ENCODE results near the gene EFNA5. TPM values are rescaled to one million over a fixed set of nuclear protein-coding genes. Genes with fewer than 3 reads are reported as not detected.
"Not testable (repeated sequence)": the region's sequence is repeated elsewhere in the genome, so short reads cannot be mapped to it uniquely, and the experiment has no call there.

Gene EFNA5
- polyA plus RNA-seq, 1 donor: 6.1 TPM

GRCh38 chr5:107435061-107435460 is 235.7 kb downstream of the EFNA5 start:
- Histone ChIP-seq H3K27ac (ENCODE audit: low read length) (no peak overlapping the region), H3K9me3 (ENCODE audit: control insufficient read depth, low read depth, low read length) (no peaks in the 10 kb centered on the region), H3K36me3 (ENCODE audit: control insufficient read depth, insufficient read depth, low read length) (no peaks in the 10 kb centered on the region), H3K4me1 (ENCODE audit: control insufficient read depth, insufficient read depth, low read length) (no peaks in the 10 kb centered on the region), H3K4me3 (ENCODE audit: low read length) (no peak overlapping the region), H3K27me3 (ENCODE audit: control insufficient read depth, insufficient read depth, low read length) (no peaks in the 10 kb centered on the region)
- no CpG with 5 or more reads among the region's 1 CpG for WGBS (ENCODE audit: insufficient coverage, low lambda C conversion rate)
- no peak for DNase-seq

GRCh38 chr5:107433646-107434045 is 237.1 kb downstream of the EFNA5 start:
- H3K27me3 ChIP-seq (ENCODE audit: control insufficient read depth, insufficient read depth, low read length); H3K9me3 ChIP-seq (ENCODE audit: control insufficient read depth, low read depth, low read length); H3K4me3 ChIP-seq (ENCODE audit: low read length); H3K27ac ChIP-seq (ENCODE audit: low read length); DNase-seq; H3K36me3 ChIP-seq (ENCODE audit: control insufficient read depth, insufficient read depth, low read length); H3K4me1 ChIP-seq (ENCODE audit: control insufficient read depth, insufficient read depth, low read length): not testable (repeated sequence)
- WGBS (ENCODE audit: insufficient coverage, low lambda C conversion rate): no CpG with 5 or more reads among the region's 1 CpG

GRCh38 chr5:107431998-107432397 is 238.7 kb downstream of the EFNA5 start:
- Histone ChIP-seq H3K27me3 (ENCODE audit: control insufficient read depth, insufficient read depth, low read length) (no peaks in the 10 kb centered on the region), H3K27ac (ENCODE audit: low read length) (no peak overlapping the region), H3K4me3 (ENCODE audit: low read length) (no peak overlapping the region), H3K9me3 (ENCODE audit: control insufficient read depth, low read depth, low read length) (no peaks in the 10 kb centered on the region), H3K4me1 (ENCODE audit: control insufficient read depth, insufficient read depth, low read length) (no peaks in the 10 kb centered on the region), H3K36me3 (ENCODE audit: control insufficient read depth, insufficient read depth, low read length) (no peaks in the 10 kb centered on the region)
- DNase-seq: no peak
- WGBS (ENCODE audit: insufficient coverage, low lambda C conversion rate): 100% methylated on average over 1 of the region's 1 CpG

- Histone ChIP-seq H3K9me3 (ENCODE audit: control insufficient read depth, low read depth, low read length) (no peaks in the 10 kb centered on the region), H3K4me3 (ENCODE audit: low read length) (no peak overlapping the region), H3K36me3 (ENCODE audit: control insufficient read depth, insufficient read depth, low read length) (peaks cover under 1% of the 10 kb centered on the region), H3K27me3 (ENCODE audit: control insufficient read depth, insufficient read depth, low read length) (no peaks in the 10 kb centered on the region), H3K27ac (ENCODE audit: low read length) (no peak overlapping the region), H3K4me1 (ENCODE audit: control insufficient read depth, insufficient read depth, low read length) (no peaks in the 10 kb centered on the region)
- no peak for DNase-seq
- 83% methylated on average over 4 of the region's 4 CpGs for WGBS (ENCODE audit: insufficient coverage, low lambda C conversion rate)
Measured at GRCh38 chr5:107431536-107431935, 239.2 kb downstream of the EFNA5 start.

GRCh38 chr5:107430071-107430625 is 240.6 kb downstream of the EFNA5 start:
- Histone ChIP-seq H3K9me3 (ENCODE audit: control insufficient read depth, low read depth, low read length) (no peaks in the 10 kb centered on the region), H3K27me3 (ENCODE audit: control insufficient read depth, insufficient read depth, low read length) (no peaks in the 10 kb centered on the region), H3K4me3 (ENCODE audit: low read length) (no peak overlapping the region), H3K27ac (ENCODE audit: low read length) (no peak overlapping the region), H3K36me3 (ENCODE audit: control insufficient read depth, insufficient read depth, low read length) (peaks cover 2% of the 10 kb centered on the region), H3K4me1 (ENCODE audit: control insufficient read depth, insufficient read depth, low read length) (no peaks in the 10 kb centered on the region)
- no peak for DNase-seq
- 64% methylated on average over 1 of the region's 1 CpG for WGBS (ENCODE audit: insufficient coverage, low lambda C conversion rate)

GRCh38 chr5:107428303-107428813 is 242.4 kb downstream of the EFNA5 start:
- no peak for DNase-seq
- Histone ChIP-seq H3K27ac (ENCODE audit: low read length) (no peak overlapping the region), H3K4me1 (ENCODE audit: control insufficient read depth, insufficient read depth, low read length) (no peaks in the 10 kb centered on the region), H3K9me3 (ENCODE audit: control insufficient read depth, low read depth, low read length) (no peaks in the 10 kb centered on the region), H3K36me3 (ENCODE audit: control insufficient read depth, insufficient read depth, low read length) (peaks cover 2% of the 10 kb centered on the region), H3K27me3 (ENCODE audit: control insufficient read depth, insufficient read depth, low read length) (no peaks in the 10 kb centered on the region), H3K4me3 (ENCODE audit: low read length) (no peak overlapping the region)
- 93% methylated on average over 2 of the region's 4 CpGs for WGBS (ENCODE audit: insufficient coverage, low lambda C conversion rate)

GRCh38 chr5:107426872-107427271 is 243.9 kb downstream of the EFNA5 start:
- DNase-seq: no peak
- H3K36me3 ChIP-seq (ENCODE audit: control insufficient read depth, insufficient read depth, low read length): peaks cover 2% of the 10 kb centered on the region
- no CpG with 5 or more reads among the region's 6 CpGs for WGBS (ENCODE audit: insufficient coverage, low lambda C conversion rate)
- no peak overlapping the region for H3K27ac ChIP-seq (ENCODE audit: low read length)
- H3K27me3 ChIP-seq (ENCODE audit: control insufficient read depth, insufficient read depth, low read length): no peaks in the 10 kb centered on the region
- no peaks in the 10 kb centered on the region for H3K4me1 ChIP-seq (ENCODE audit: control insufficient read depth, insufficient read depth, low read length)
- no peaks in the 10 kb centered on the region for H3K9me3 ChIP-seq (ENCODE audit: control insufficient read depth, low read depth, low read length)
- no peak overlapping the region for H3K4me3 ChIP-seq (ENCODE audit: low read length)

GRCh38 chr5:107426209-107426608 is 244.5 kb downstream of the EFNA5 start:
- H3K27ac ChIP-seq (ENCODE audit: low read length): no peak overlapping the region
- H3K27me3 ChIP-seq (ENCODE audit: control insufficient read depth, insufficient read depth, low read length): no peaks in the 10 kb centered on the region
- H3K9me3 ChIP-seq (ENCODE audit: control insufficient read depth, low read depth, low read length): no peaks in the 10 kb centered on the region
- peaks cover 2% of the 10 kb centered on the region for H3K36me3 ChIP-seq (ENCODE audit: control insufficient read depth, insufficient read depth, low read length)
- DNase-seq: no peak
- no CpG with 5 or more reads among the region's 1 CpG for WGBS (ENCODE audit: insufficient coverage, low lambda C conversion rate)
- H3K4me1 ChIP-seq (ENCODE audit: control insufficient read depth, insufficient read depth, low read length): no peaks in the 10 kb centered on the region
- no peak overlapping the region for H3K4me3 ChIP-seq (ENCODE audit: low read length)

GRCh38 chr5:107425541-107426031 is 245.2 kb downstream of the EFNA5 start:
- Histone ChIP-seq H3K9me3 (ENCODE audit: control insufficient read depth, low read depth, low read length) (no peaks in the 10 kb centered on the region), H3K27ac (ENCODE audit: low read length) (no peak overlapping the region), H3K4me3 (ENCODE audit: low read length) (no peak overlapping the region), H3K4me1 (ENCODE audit: control insufficient read depth, insufficient read depth, low read length) (no peaks in the 10 kb centered on the region), H3K27me3 (ENCODE audit: control insufficient read depth, insufficient read depth, low read length) (no peaks in the 10 kb centered on the region), H3K36me3 (ENCODE audit: control insufficient read depth, insufficient read depth, low read length) (peaks cover 2% of the 10 kb centered on the region)
- DNase-seq: no peak
- WGBS (ENCODE audit: insufficient coverage, low lambda C conversion rate): 100% methylated on average over 1 of the region's 2 CpGs

- 100% methylated on average over 1 of the region's 2 CpGs for WGBS (ENCODE audit: insufficient coverage, low lambda C conversion rate)
- no peak for DNase-seq
- Histone ChIP-seq H3K4me3 (ENCODE audit: low read length) (no peak overlapping the region), H3K27me3 (ENCODE audit: control insufficient read depth, insufficient read depth, low read length) (no peaks in the 10 kb centered on the region), H3K4me1 (ENCODE audit: control insufficient read depth, insufficient read depth, low read length) (no peaks in the 10 kb centered on the region), H3K9me3 (ENCODE audit: control insufficient read depth, low read depth, low read length) (no peaks in the 10 kb centered on the region), H3K27ac (ENCODE audit: low read length) (no peak overlapping the region), H3K36me3 (ENCODE audit: control insufficient read depth, insufficient read depth, low read length) (peaks cover 2% of the 10 kb centered on the region)
Measured at GRCh38 chr5:107424491-107424890, 246.2 kb downstream of the EFNA5 start.

- no peaks in the 10 kb centered on the region for H3K27me3 ChIP-seq (ENCODE audit: control insufficient read depth, insufficient read depth, low read length)
- 93% methylated on average over 2 of the region's 4 CpGs for WGBS (ENCODE audit: insufficient coverage, low lambda C conversion rate)
- H3K27ac ChIP-seq (ENCODE audit: low read length): no peak overlapping the region
- H3K4me3 ChIP-seq (ENCODE audit: low read length): no peak overlapping the region
- no peak for DNase-seq
- H3K4me1 ChIP-seq (ENCODE audit: control insufficient read depth, insufficient read depth, low read length): no peaks in the 10 kb centered on the region
- no peaks in the 10 kb centered on the region for H3K9me3 ChIP-seq (ENCODE audit: control insufficient read depth, low read depth, low read length)
- H3K36me3 ChIP-seq (ENCODE audit: control insufficient read depth, insufficient read depth, low read length): peaks cover 2% of the 10 kb centered on the region
Measured at GRCh38 chr5:107422494-107422893, 248.2 kb downstream of the EFNA5 start.
